Measurements from ENCODE around the gene ARSG. TPM values are rescaled to one million over a fixed set of nuclear protein-coding genes. Genes with fewer than 3 reads are reported as not detected.

Gene ARSG
- total and polyA plus RNA-seq, 10 of the 15 experiments (the other 5 are each of a cell fraction or from before 2014, with no cell fraction given), result 2.9 to 13.5 (median 7.6) TPM

GRCh38 chr17:68418876-68419275 lies 127.6 kb downstream of the ARSG start (continued):
- TF ChIP-seq MXI1 (IDR thresholded peaks at IDR 0.05; ENCODE audit: low read depth, low read length), result no peak

- WGBS (ENCODE audit: insufficient coverage, insufficient replicate concordance, low lambda C conversion rate, missing lambda C conversion rate), result 87% methylated on average over 14 of the region's 14 CpGs
- intact Hi-C loops (cut with micrococcal nuclease; ENCODE audit: unreplicated experiment) (no loop called here), in situ Hi-C loops (cut with MboI) (no loop called here)
- Histone ChIP-seq H3K79me2 (ENCODE audit: control insufficient read depth, insufficient read depth, low read length) (no peaks in the 10 kb centered on the region), H2AFZ (ENCODE audit: control insufficient read depth, low read depth, low read length) (no peak overlapping the region), H3K9ac (ENCODE audit: control insufficient read depth, insufficient read depth, low read length) (no peak overlapping the region), H3K27ac (ENCODE audit: control insufficient read depth, insufficient read depth) (no peak overlapping the region), H3K4me1 (ENCODE audit: control insufficient read depth, insufficient read depth, low read length) (no peaks in the 10 kb centered on the region), H3K4me3 (no peak overlapping the region), H4K20me1 (ENCODE audit: control insufficient read depth, insufficient read depth) (no peaks in the 10 kb centered on the region), H3K27me3 (replicated peaks in 1 of 2; ENCODE audit: control insufficient read depth in 2 of 2, insufficient read depth in 2 of 2, low read length in 1 of 2) (no peaks in the 10 kb centered on the region), H3K9me3 (replicated peaks; ENCODE audit: control insufficient read depth, insufficient read depth, low read length) (no peaks in the 10 kb centered on the region; the same call in 2 of the 3 replicates), H3K36me3 (ENCODE audit: control insufficient read depth in 2 of 2, insufficient read depth in 2 of 2, low read length in 1 of 2) (peaks cover 0 to 3% of the 10 kb centered on the region in 2 experiments; a peak in 2 of 4 replicates), H3K4me2 (ENCODE audit: control insufficient read depth, insufficient read depth) (no peak overlapping the region)
- no peak for DNase-seq (ENCODE audit: low read depth, low spot score)
- POLR2A ChIA-PET, result no interaction called here
- BruUV-seq (replicated peaks), result no TSS peak
- RAD21 ChIA-PET (ENCODE audit: unreplicated experiment), result no interaction called here
- CTCF ChIA-PET, result no interaction called here
- SMC1A ChIA-PET (ENCODE audit: uncharacterized antibody, unreplicated experiment), result no interaction called here
- ATAC-seq, result no peak
- FAIRE-seq, result no peak
- no peak for TF ChIP-seq CTCF (IDR thresholded peaks at IDR 0.05 in 2 of 3, conservative IDR thresholded peaks at IDR 0.05 in 1 of 3; ENCODE audit: control insufficient read depth in 2 of 3, extremely low read depth in 1 of 3, insufficient read depth in 1 of 3, low read depth in 3 of 3, low read length in 3 of 3)
- TF ChIP-seq NR2C2 (IDR thresholded peaks at IDR 0.05; ENCODE audit: borderline replicate concordance, control insufficient read depth, insufficient read length, low read depth), result no peak
- no peak for TF ChIP-seq KDM1A (IDR thresholded peaks at IDR 0.05; ENCODE audit: borderline replicate concordance)
- TF ChIP-seq HDAC2 (IDR thresholded peaks at IDR 0.05), result no peak
- no peak for TF ChIP-seq SPI1 (IDR thresholded peaks at IDR 0.05; ENCODE audit: borderline replicate concordance, insufficient read depth, low read depth, low read length)
- TF ChIP-seq MYB (IDR thresholded peaks at IDR 0.05; ENCODE audit: borderline replicate concordance, low read depth, low read length), result no peak
- TF ChIP-seq NR2C1 (IDR thresholded peaks at IDR 0.05), result no peak
- no peak for TF ChIP-seq PRDM15 (CRISPR knock-in tag; IDR thresholded peaks at IDR 0.05)
- no peak for TF ChIP-seq USF1 (IDR thresholded peaks at IDR 0.05; ENCODE audit: borderline replicate concordance, extremely low read length, insufficient read depth, low read depth, low read length)
- no peak for TF ChIP-seq SMAD5 (IDR thresholded peaks at IDR 0.05; ENCODE audit: low read depth)
- TF ChIP-seq ATF3 (IDR thresholded peaks at IDR 0.05; ENCODE audit: borderline replicate concordance, extremely low read depth, low read depth, low read length), result no peak
Measured at GRCh38 chr17:68420065-68420464, 128.8 kb downstream of the ARSG start.
